ENCODE results near the gene PCARE. TPM values are rescaled to one million over a fixed set of nuclear protein-coding genes. Genes with fewer than 3 reads are reported as not detected.

PCARE gene
- total RNA-seq, 2 donors from 2014 or later: 0.09 TPM; not detected in 1

DNA sequence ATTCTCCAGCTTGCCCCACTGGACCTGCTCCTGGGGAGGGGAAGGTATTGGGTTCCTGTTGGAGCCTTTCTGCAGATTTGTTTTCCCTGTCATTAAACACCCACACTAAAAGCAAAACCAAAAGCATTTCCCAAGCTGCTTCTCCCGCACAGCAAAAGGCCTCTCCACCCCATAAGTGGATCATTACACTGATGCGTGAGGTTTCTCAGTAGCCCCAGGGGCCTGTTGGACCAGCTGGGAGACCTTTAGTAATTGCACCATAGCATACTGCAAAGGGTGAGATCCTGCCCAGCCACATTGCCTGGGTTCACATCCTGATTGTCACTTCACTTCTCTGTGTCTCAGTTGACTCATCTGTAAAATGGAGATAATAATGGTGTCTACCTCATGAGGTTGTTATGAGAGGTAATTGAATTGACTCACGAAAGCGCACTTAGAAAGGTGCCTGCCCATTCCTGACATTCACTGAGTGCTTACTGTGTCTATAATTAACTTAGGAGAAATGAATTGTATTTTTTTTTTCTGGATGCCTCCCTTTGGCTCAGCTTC lies 49.4 kb downstream of the PCARE start:
- TF ChIP-seq, protein P1, sequence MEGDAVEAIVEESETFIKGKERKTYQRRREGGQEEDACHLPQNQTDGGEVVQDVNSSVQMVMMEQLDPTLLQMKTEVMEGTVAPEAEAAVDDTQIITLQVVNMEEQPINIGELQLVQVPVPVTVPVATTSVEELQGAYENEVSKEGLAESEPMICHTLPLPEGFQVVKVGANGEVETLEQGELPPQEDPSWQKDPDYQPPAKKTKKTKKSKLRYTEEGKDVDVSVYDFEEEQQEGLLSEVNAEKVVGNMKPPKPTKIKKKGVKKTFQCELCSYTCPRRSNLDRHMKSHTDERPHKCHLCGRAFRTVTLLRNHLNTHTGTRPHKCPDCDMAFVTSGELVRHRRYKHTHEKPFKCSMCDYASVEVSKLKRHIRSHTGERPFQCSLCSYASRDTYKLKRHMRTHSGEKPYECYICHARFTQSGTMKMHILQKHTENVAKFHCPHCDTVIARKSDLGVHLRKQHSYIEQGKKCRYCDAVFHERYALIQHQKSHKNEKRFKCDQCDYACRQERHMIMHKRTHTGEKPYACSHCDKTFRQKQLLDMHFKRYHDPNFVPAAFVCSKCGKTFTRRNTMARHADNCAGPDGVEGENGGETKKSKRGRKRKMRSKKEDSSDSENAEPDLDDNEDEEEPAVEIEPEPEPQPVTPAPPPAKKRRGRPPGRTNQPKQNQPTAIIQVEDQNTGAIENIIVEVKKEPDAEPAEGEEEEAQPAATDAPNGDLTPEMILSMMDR (conservative IDR thresholded peaks at IDR 0.05): no peak
- Mint-ChIP-seq H3K4me1 (peaks cover 22% of the 10 kb centered on the region), H3K9me3 (no peaks in the 10 kb centered on the region), H3K36me3 (ENCODE audit: low read depth) (no peaks in the 10 kb centered on the region), H3K27ac (no peak overlapping the region), H3K27me3 (ENCODE audit: insufficient read depth) (no peaks in the 10 kb centered on the region), H3K4me3 (no peak overlapping the region)
- Histone ChIP-seq H3K4me3 (ENCODE audit: low read length) (no peak overlapping the region), H3K27ac (ENCODE audit: low read depth, low read length) (no peak overlapping the region), H3K9ac (ENCODE audit: extremely low read depth, low read length, poor library complexity, severe bottlenecking) (no peak overlapping the region), H3K27me3 (ENCODE audit: control insufficient read depth, insufficient read depth, low read length, poor library complexity, severe bottlenecking) (no peaks in the 10 kb centered on the region), H3K9me3 (ENCODE audit: control insufficient read depth, low read length) (no peaks in the 10 kb centered on the region), H3K4me1 (ENCODE audit: control insufficient read depth, insufficient read depth, low read length) (peaks cover 7% of the 10 kb centered on the region), H3K36me3 (ENCODE audit: control insufficient read depth, insufficient read depth, low read length) (no peaks in the 10 kb centered on the region)
- no peak for DNase-seq
- 68 to 81% methylated on average over 3 to 4 of the region's 4 CpGs for WGBS, 2 experiments (ENCODE audit: insufficient coverage in 1 of 2, insufficient read length in 1 of 2)

DNA sequence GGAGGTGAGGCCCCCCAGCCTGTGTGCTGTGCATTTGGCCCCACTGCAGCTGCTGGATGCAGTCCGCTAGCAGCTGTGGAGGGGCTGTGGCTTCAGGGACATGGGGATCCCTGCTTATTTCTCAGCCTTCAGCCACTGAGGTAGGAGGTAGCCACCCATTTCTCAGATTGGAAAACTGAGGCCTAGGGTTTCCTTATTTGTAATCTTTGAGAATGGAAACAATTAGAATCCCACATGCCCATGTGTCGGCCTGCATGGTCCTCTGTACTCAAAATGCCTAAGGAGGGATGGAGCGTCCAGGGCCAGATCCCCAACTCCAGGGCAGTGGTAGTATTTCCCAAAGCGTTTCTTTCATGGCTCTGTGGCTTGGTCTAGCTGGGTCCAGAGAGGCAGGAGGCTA lies 51.1 kb downstream of the PCARE start:
- WGBS, 2 experiments (ENCODE audit: insufficient coverage in 1 of 2, insufficient read length in 1 of 2): 92 to 100% methylated on average over 1 to 4 of the region's 4 CpGs
- Mint-ChIP-seq H3K4me3 (no peak overlapping the region), H3K9me3 (no peaks in the 10 kb centered on the region), H3K27me3 (ENCODE audit: insufficient read depth) (no peaks in the 10 kb centered on the region), H3K36me3 (ENCODE audit: low read depth) (no peaks in the 10 kb centered on the region), H3K27ac (no peak overlapping the region), H3K4me1 (peaks cover 22% of the 10 kb centered on the region)
- TF ChIP-seq, protein P1 (conservative IDR thresholded peaks at IDR 0.05): no peak
- peak overlapping the region; percentile 77 for H3K27ac ChIP-seq (ENCODE audit: low read depth, low read length)
- no peak overlapping the region for H3K9ac ChIP-seq (ENCODE audit: extremely low read depth, low read length, poor library complexity, severe bottlenecking)
- H3K4me1 ChIP-seq (ENCODE audit: control insufficient read depth, insufficient read depth, low read length): peaks cover 7% of the 10 kb centered on the region
- no peak overlapping the region for H3K4me3 ChIP-seq (ENCODE audit: low read length)
- no peak for DNase-seq
- no peaks in the 10 kb centered on the region for H3K36me3 ChIP-seq (ENCODE audit: control insufficient read depth, insufficient read depth, low read length)
- H3K9me3 ChIP-seq (ENCODE audit: control insufficient read depth, low read length): no peaks in the 10 kb centered on the region
- no peaks in the 10 kb centered on the region for H3K27me3 ChIP-seq (ENCODE audit: control insufficient read depth, insufficient read depth, low read length, poor library complexity, severe bottlenecking)

DNA sequence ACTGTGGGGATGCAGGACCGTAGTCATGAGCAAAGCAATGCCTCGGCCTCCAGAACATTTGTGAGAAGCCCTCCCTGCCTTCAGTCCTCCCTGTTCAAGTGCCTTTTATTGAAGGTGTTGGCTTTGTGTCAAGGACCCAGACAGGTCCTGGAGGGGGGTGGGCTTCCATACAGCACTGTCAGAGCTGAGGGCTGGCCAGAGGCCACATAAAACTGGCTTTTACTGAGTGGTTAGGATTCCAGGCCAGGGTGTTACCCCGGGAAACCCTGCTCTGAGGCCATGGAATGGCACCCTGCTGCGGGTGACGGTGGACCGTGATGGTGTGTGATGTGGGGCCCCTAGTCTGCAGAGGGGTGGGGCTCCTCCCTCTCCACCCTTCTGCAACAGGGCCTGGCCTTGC lies 51.6 kb downstream of the PCARE start:
- H3K4me1 ChIP-seq (ENCODE audit: control insufficient read depth, insufficient read depth, low read length): peaks cover 7% of the 10 kb centered on the region
- Mint-ChIP-seq H3K4me1 (peaks cover 22% of the 10 kb centered on the region), H3K27ac (no peak overlapping the region), H3K9me3 (no peaks in the 10 kb centered on the region), H3K36me3 (ENCODE audit: low read depth) (no peaks in the 10 kb centered on the region), H3K4me3 (no peak overlapping the region), H3K27me3 (ENCODE audit: insufficient read depth) (no peaks in the 10 kb centered on the region)
- H3K9me3 ChIP-seq (ENCODE audit: control insufficient read depth, low read length): no peaks in the 10 kb centered on the region
- WGBS, 2 experiments (ENCODE audit: insufficient coverage in 1 of 2, insufficient read length in 1 of 2): 79% methylated on average over 6 of the region's 6 CpGs; no CpG with 5 or more reads in 1 of the 2 experiments
- TF ChIP-seq, protein P1 (conservative IDR thresholded peaks at IDR 0.05): no peak
- no peak overlapping the region for H3K9ac ChIP-seq (ENCODE audit: extremely low read depth, low read length, poor library complexity, severe bottlenecking)
- peak overlapping the region; percentile 77 for H3K27ac ChIP-seq (ENCODE audit: low read depth, low read length)
- no peaks in the 10 kb centered on the region for H3K27me3 ChIP-seq (ENCODE audit: control insufficient read depth, insufficient read depth, low read length, poor library complexity, severe bottlenecking)
- no peaks in the 10 kb centered on the region for H3K36me3 ChIP-seq (ENCODE audit: control insufficient read depth, insufficient read depth, low read length)
- peak; percentile 79 for DNase-seq
- no peak overlapping the region for H3K4me3 ChIP-seq (ENCODE audit: low read length)

Data from endodermal cell (in vitro differentiated cells).